Measurements from ENCODE around the gene TPPP. TPM values are rescaled to one million over a fixed set of nuclear protein-coding genes. Genes with fewer than 3 reads are reported as not detected.
A peak's percentile ranks its signal among the peaks of the same experiment; 100 is the strongest.

Gene TPPP
- total RNA-seq, 1 experiment from 2014 or later: 0.18 TPM

DNA sequence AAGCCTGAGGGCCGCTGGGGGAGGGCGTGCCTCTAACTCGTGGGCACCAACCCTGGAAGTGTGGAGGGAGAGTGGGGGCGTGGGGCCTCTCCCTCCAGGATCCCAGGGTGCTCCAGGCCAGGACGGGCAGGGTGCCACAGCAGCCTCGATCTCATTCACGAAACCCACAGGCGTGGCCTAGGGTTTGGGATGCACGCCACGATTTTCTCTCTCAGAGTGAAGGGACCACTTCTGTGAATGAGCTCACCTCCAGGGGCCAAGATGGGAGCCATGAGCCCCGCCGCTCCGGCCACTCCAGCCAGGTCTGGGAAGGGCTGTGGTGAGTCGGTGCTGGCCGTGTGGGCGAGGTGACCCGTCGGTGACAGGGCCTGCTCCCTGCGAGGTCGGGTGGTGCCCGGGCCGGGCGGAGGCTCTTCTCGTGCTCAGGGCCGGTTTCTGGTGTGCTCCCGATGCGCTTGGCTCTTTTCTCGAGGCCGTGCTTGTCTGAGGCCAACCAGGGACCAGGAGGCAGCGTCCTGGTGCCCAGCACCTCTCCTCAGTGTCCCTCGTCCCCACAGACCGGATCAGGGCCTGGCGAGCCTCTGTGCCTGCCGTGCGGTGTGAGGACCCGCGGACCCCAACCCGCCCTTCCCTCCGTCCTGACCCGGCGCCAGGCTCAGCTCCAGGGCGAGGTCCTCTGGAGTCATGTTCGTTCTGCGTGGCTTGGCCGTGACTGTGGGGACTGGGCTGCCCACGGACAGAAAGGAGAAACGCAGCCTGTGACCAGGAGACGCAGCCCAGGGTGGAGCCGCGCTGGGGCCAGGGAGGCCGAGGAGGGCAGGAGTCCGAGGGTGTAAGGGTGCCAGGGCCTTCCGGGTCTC, 31.0 kb downstream of the TPPP start:
- H3K4me1 Mint-ChIP-seq (ENCODE audit: low read depth, unreplicated experiment): no peaks in the 10 kb centered on the region

DNA sequence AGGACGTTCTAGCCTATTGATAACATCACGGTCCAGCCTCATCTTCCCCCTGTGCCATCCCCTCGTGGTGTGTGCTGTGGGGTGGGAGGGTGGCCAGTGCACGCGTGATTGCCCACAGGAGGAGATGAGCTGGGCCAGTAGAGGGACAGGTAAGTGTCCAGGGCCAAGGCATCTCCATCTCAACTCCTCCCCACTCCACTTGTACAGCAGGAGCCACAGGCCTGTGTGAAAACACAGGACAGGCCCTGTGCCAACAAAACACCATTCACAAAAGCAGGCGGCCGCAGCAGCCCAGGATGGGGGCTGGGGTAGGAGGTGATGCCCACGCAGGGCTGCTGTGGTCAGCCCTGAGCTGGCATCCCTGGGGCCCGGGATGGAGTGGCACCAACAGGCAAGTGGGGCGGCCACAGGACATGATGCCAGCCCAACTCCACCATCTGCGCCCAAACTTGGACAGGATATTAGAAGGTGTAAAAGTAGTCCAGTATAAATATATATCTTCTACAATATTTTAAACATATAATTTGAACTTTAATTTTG, 32.6 kb downstream of the TPPP start:
- Histone ChIP-seq H3K4me1 (no peaks in the 10 kb centered on the region), H3K36me3 (ENCODE audit: control insufficient read depth, insufficient read depth, low read length) (peaks cover 9% of the 10 kb centered on the region), H3K9me3 (no peaks in the 10 kb centered on the region), H3K4me3 (ENCODE audit: low read depth, low read length) (no peak overlapping the region), H3K27me3 (replicated peaks; ENCODE audit: control insufficient read depth, insufficient read depth, low read length) (no peaks in the 10 kb centered on the region)
- Mint-ChIP-seq H3K4me3 (ENCODE audit: unreplicated experiment) (no peak overlapping the region), H3K9me3 (ENCODE audit: unreplicated experiment) (peaks cover 6% of the 10 kb centered on the region), H3K4me1 (ENCODE audit: low read depth, unreplicated experiment) (no peaks in the 10 kb centered on the region), H3K27me3 (ENCODE audit: insufficient read depth, unreplicated experiment) (no peaks in the 10 kb centered on the region), H3K27ac (ENCODE audit: unreplicated experiment) (peak overlapping the region; percentile 81), H3K36me3 (ENCODE audit: insufficient read depth, unreplicated experiment) (peaks cover 70% of the 10 kb centered on the region)
- intact Hi-C loops (cut with micrococcal nuclease; ENCODE audit: unreplicated experiment): no loop called here
- no TSS peak for BruUV-seq (replicated peaks)
- no peak for DNase-seq
- POLR2A ChIA-PET: no interaction called here
- TF ChIP-seq, protein P1, sequence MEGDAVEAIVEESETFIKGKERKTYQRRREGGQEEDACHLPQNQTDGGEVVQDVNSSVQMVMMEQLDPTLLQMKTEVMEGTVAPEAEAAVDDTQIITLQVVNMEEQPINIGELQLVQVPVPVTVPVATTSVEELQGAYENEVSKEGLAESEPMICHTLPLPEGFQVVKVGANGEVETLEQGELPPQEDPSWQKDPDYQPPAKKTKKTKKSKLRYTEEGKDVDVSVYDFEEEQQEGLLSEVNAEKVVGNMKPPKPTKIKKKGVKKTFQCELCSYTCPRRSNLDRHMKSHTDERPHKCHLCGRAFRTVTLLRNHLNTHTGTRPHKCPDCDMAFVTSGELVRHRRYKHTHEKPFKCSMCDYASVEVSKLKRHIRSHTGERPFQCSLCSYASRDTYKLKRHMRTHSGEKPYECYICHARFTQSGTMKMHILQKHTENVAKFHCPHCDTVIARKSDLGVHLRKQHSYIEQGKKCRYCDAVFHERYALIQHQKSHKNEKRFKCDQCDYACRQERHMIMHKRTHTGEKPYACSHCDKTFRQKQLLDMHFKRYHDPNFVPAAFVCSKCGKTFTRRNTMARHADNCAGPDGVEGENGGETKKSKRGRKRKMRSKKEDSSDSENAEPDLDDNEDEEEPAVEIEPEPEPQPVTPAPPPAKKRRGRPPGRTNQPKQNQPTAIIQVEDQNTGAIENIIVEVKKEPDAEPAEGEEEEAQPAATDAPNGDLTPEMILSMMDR (IDR thresholded peaks at IDR 0.05; ENCODE audit: insufficient read depth in 1 of 2, low read depth in 1 of 2, low read length in 1 of 2, severe bottlenecking in 1 of 2, unreplicated experiment in 1 of 2): no peak
- CTCF ChIA-PET: no interaction called here

More for the DNA sequence above, 31.0 kb downstream of the TPPP start:
- Mint-ChIP-seq H3K4me3 (ENCODE audit: unreplicated experiment) (no peak overlapping the region), H3K27ac (ENCODE audit: unreplicated experiment) (no peak overlapping the region), H3K9me3 (ENCODE audit: unreplicated experiment) (peaks cover 6% of the 10 kb centered on the region), H3K36me3 (ENCODE audit: insufficient read depth, unreplicated experiment) (peaks cover 64% of the 10 kb centered on the region), H3K27me3 (ENCODE audit: insufficient read depth, unreplicated experiment) (no peaks in the 10 kb centered on the region)
- TF ChIP-seq, protein P1 (IDR thresholded peaks at IDR 0.05; ENCODE audit: insufficient read depth in 1 of 2, low read depth in 1 of 2, low read length in 1 of 2, severe bottlenecking in 1 of 2, unreplicated experiment in 1 of 2): no peak
- no peak for DNase-seq
- intact Hi-C loops (cut with micrococcal nuclease; ENCODE audit: unreplicated experiment): no loop called here
- Histone ChIP-seq H3K4me3 (ENCODE audit: low read depth, low read length) (no peak overlapping the region), H3K36me3 (ENCODE audit: control insufficient read depth, insufficient read depth, low read length) (peaks cover 9% of the 10 kb centered on the region), H3K27me3 (replicated peaks; ENCODE audit: control insufficient read depth, insufficient read depth, low read length) (no peaks in the 10 kb centered on the region), H3K9me3 (no peaks in the 10 kb centered on the region), H3K4me1 (no peaks in the 10 kb centered on the region)
- ChIA-PET CTCF (no interaction called here), POLR2A (no interaction called here)
- no TSS peak for BruUV-seq (replicated peaks)

DNA sequence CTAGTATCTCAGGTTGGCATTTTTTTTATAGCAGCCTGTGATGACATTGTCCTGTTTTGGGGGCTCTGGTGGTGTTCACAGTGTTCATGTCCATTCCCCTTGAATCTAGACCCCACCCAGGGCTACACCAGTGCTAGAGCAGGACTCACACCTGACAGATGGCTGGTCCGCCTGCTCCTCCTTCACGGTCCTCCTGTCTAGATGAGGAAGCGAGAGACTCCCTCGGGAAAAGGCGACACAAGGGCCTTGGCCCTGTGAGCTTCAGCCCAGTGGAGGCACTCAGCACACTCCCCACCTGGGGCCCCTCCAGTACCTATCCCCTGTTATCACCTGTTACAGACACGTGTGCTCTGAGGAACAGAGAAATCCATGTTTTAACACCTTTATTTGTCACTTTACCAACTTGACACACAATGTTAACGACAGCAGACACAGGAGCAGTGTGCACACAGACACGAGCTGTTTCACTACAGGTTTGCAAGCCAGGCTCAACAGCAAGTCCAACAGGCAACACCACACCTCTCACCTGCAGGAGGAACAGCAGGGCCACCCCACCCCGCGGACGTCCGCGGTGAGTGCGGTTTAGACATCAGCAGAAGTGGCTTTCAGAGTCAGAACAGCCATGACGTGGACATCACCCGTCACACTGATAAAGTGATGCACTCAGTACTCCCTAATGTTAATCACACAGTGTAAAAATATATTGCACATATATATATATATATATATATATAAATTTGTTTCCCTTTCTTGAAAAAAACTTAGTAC, 33.5 kb downstream of the TPPP start:
- H3K9me3 Mint-ChIP-seq (ENCODE audit: unreplicated experiment): peaks cover 6% of the 10 kb centered on the region
- intact Hi-C loops (cut with micrococcal nuclease; ENCODE audit: unreplicated experiment): no loop called here
- ChIA-PET POLR2A (no interaction called here), CTCF (no interaction called here)
- H3K27me3 Mint-ChIP-seq (ENCODE audit: insufficient read depth, unreplicated experiment): no peaks in the 10 kb centered on the region
- H3K27ac Mint-ChIP-seq (ENCODE audit: unreplicated experiment): no peak overlapping the region
- Histone ChIP-seq H3K4me3 (ENCODE audit: low read depth, low read length) (no peak overlapping the region), H3K27me3 (replicated peaks; ENCODE audit: control insufficient read depth, insufficient read depth, low read length) (no peaks in the 10 kb centered on the region), H3K36me3 (ENCODE audit: control insufficient read depth, insufficient read depth, low read length) (peaks cover 9% of the 10 kb centered on the region), H3K4me1 (no peaks in the 10 kb centered on the region), H3K9me3 (no peaks in the 10 kb centered on the region)
- DNase-seq: no peak
- BruUV-seq (replicated peaks): no TSS peak
- TF ChIP-seq, protein P1 (IDR thresholded peaks at IDR 0.05; ENCODE audit: insufficient read depth in 1 of 2, low read depth in 1 of 2, low read length in 1 of 2, severe bottlenecking in 1 of 2, unreplicated experiment in 1 of 2): no peak
- peaks cover 70% of the 10 kb centered on the region for H3K36me3 Mint-ChIP-seq (ENCODE audit: insufficient read depth, unreplicated experiment)
- H3K4me3 Mint-ChIP-seq (ENCODE audit: unreplicated experiment): no peak overlapping the region
- no peaks in the 10 kb centered on the region for H3K4me1 Mint-ChIP-seq (ENCODE audit: low read depth, unreplicated experiment)

Measured in Caco-2 (cell line).